Measurements from ENCODE around the gene ZNF567.

The ZNF567 gene

GRCh38 chr19:36638862-36639510, 48.4 kb upstream of the ZNF567 start (continued):
- TF ChIP-seq PBX3 (CRISPR knock-in tag; IDR thresholded peaks at IDR 0.05) = no peak
- TF ChIP-seq ZNF248 (tag by site-specific recombination; IDR thresholded peaks at IDR 0.05) = 0 out of 2 replicates have a peak, but pooled peaks have one; percentile 53
- TF ChIP-seq ZNF214 (tag by site-specific recombination; IDR thresholded peaks at IDR 0.05; ENCODE audit: borderline replicate concordance) = no peak
- TF ChIP-seq FEZF1 (tag by site-specific recombination; IDR thresholded peaks at IDR 0.05) = no peak
- TF ChIP-seq ZNF132 (tag by site-specific recombination; IDR thresholded peaks at IDR 0.05; ENCODE audit: borderline replicate concordance) = no peak
- TF ChIP-seq ZSCAN18 (tag by site-specific recombination; IDR thresholded peaks at IDR 0.05) = no peak
- TF ChIP-seq, protein P1, sequence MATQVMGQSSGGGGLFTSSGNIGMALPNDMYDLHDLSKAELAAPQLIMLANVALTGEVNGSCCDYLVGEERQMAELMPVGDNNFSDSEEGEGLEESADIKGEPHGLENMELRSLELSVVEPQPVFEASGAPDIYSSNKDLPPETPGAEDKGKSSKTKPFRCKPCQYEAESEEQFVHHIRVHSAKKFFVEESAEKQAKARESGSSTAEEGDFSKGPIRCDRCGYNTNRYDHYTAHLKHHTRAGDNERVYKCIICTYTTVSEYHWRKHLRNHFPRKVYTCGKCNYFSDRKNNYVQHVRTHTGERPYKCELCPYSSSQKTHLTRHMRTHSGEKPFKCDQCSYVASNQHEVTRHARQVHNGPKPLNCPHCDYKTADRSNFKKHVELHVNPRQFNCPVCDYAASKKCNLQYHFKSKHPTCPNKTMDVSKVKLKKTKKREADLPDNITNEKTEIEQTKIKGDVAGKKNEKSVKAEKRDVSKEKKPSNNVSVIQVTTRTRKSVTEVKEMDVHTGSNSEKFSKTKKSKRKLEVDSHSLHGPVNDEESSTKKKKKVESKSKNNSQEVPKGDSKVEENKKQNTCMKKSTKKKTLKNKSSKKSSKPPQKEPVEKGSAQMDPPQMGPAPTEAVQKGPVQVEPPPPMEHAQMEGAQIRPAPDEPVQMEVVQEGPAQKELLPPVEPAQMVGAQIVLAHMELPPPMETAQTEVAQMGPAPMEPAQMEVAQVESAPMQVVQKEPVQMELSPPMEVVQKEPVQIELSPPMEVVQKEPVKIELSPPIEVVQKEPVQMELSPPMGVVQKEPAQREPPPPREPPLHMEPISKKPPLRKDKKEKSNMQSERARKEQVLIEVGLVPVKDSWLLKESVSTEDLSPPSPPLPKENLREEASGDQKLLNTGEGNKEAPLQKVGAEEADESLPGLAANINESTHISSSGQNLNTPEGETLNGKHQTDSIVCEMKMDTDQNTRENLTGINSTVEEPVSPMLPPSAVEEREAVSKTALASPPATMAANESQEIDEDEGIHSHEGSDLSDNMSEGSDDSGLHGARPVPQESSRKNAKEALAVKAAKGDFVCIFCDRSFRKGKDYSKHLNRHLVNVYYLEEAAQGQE (tag by site-specific recombination; IDR thresholded peaks at IDR 0.05) = no peak
- no peak for TF ChIP-seq ZNF692 (tag by site-specific recombination; IDR thresholded peaks at IDR 0.05)
- TF ChIP-seq ZNF324 (tag by site-specific recombination; IDR thresholded peaks at IDR 0.05) = no peak
- peak; percentile 88 for TF ChIP-seq ZNF18 (tag by site-specific recombination; IDR thresholded peaks at IDR 0.05)
- no peak for TF ChIP-seq GLI2 (tag by site-specific recombination; IDR thresholded peaks at IDR 0.05; ENCODE audit: borderline replicate concordance, low read depth)
- TF ChIP-seq ZNF416 (tag by site-specific recombination; IDR thresholded peaks at IDR 0.05) = 0 out of 2 replicates have a peak, but pooled peaks have one; percentile 20
- TF ChIP-seq ZSCAN16 (tag by site-specific recombination; IDR thresholded peaks at IDR 0.05) = no peak
- TF ChIP-seq ZNF24 (tag by site-specific recombination; IDR thresholded peaks at IDR 0.05) = 0 out of 2 replicates have a peak, but pooled peaks have one; percentile 67
- TF ChIP-seq ZNF837 (tag by site-specific recombination; IDR thresholded peaks at IDR 0.05) = no peak
- TF ChIP-seq, protein P2, sequence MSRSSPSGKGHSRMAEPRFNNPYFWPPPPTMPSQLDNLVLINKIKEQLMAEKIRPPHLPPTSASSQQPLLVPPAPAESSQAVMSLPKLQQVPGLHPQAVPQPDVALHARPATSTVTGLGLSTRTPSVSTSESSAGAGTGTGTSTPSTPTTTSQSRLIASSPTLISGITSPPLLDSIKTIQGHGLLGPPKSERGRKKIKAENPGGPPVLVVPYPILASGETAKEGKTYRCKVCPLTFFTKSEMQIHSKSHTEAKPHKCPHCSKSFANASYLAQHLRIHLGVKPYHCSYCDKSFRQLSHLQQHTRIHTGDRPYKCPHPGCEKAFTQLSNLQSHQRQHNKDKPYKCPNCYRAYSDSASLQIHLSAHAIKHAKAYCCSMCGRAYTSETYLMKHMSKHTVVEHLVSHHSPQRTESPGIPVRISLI (tag by site-specific recombination; IDR thresholded peaks at IDR 0.05) = no peak
- no peak for TF ChIP-seq ZNF398 (tag by site-specific recombination; IDR thresholded peaks at IDR 0.05)
- no peak for TF ChIP-seq ZNF16 (tag by site-specific recombination; IDR thresholded peaks at IDR 0.05; ENCODE audit: low read depth)
- TF ChIP-seq ZNF155 (tag by site-specific recombination; IDR thresholded peaks at IDR 0.05) = no peak
- no peak for TF ChIP-seq ZNF184 (tag by site-specific recombination; IDR thresholded peaks at IDR 0.05)
- no peak for TF ChIP-seq ZNF266 (tag by site-specific recombination; IDR thresholded peaks at IDR 0.05; ENCODE audit: low read depth)
- peak; percentile 56; the same call in 1 of the 2 replicates for TF ChIP-seq ZNF114 (tag by site-specific recombination; IDR thresholded peaks at IDR 0.05)
